ENCODE data around the gene ANK3. TPM values are rescaled to one million over a fixed set of nuclear protein-coding genes. Genes with fewer than 3 reads are reported as not detected.
A peak's percentile ranks its signal among the peaks of the same experiment; 100 is the strongest.

Gene ANK3
- total and polyA plus RNA-seq, 2 donors (not counting 3 experiments of a cell fraction or from before 2014, with no cell fraction given), result 0.88 to 8.5 TPM

GRCh38 chr10:60367431-60367830, 22.2 kb downstream of the ANK3 start:
- no peaks in the 10 kb centered on the region for H3K79me2 ChIP-seq (ENCODE audit: control insufficient read depth, insufficient read depth, low read length)
- no peaks in the 10 kb centered on the region for H4K20me1 ChIP-seq (replicated peaks; ENCODE audit: control insufficient read depth, extremely low read depth, insufficient read depth, low read length)
- intact Hi-C loops (cut with micrococcal nuclease) (no loop called here), dilution Hi-C loops (cut with MboI; ENCODE audit: extremely low pct_ligation_motif_present, low sequenced_read_pairs) (no loop called here)
- no peaks in the 10 kb centered on the region for H3K4me1 ChIP-seq (ENCODE audit: control insufficient read depth, extremely low read depth, insufficient read depth, low read length)
- peak overlapping the region; percentile 21 for H2AFZ ChIP-seq (ENCODE audit: low read depth, low read length)
- TF ChIP-seq EZH2 (IDR thresholded peaks at IDR 0.05; ENCODE audit: borderline replicate concordance, low read depth, low read length, severe bottlenecking), result no peak
- TF ChIP-seq POLR2AphosphoS5 (IDR thresholded peaks at IDR 0.05; ENCODE audit: insufficient read depth, low read depth, low read length), result no peak
- no peak for TF ChIP-seq MYC (IDR thresholded peaks at IDR 0.05; ENCODE audit: low read depth, low read length)
- TF ChIP-seq GATA2 (IDR thresholded peaks at IDR 0.05; ENCODE audit: insufficient read depth, insufficient read length, low read depth, low read length), result no peak
- no peak for TF ChIP-seq POLR2A (IDR thresholded peaks at IDR 0.05; ENCODE audit: low read depth, low read length)
- TF ChIP-seq JUN (IDR thresholded peaks at IDR 0.05; ENCODE audit: borderline replicate concordance, insufficient read depth, insufficient read length, low read depth), result no peak
- TF ChIP-seq MAX (IDR thresholded peaks at IDR 0.05; ENCODE audit: insufficient read depth, insufficient read length), result no peak
- TF ChIP-seq, protein P1, sequence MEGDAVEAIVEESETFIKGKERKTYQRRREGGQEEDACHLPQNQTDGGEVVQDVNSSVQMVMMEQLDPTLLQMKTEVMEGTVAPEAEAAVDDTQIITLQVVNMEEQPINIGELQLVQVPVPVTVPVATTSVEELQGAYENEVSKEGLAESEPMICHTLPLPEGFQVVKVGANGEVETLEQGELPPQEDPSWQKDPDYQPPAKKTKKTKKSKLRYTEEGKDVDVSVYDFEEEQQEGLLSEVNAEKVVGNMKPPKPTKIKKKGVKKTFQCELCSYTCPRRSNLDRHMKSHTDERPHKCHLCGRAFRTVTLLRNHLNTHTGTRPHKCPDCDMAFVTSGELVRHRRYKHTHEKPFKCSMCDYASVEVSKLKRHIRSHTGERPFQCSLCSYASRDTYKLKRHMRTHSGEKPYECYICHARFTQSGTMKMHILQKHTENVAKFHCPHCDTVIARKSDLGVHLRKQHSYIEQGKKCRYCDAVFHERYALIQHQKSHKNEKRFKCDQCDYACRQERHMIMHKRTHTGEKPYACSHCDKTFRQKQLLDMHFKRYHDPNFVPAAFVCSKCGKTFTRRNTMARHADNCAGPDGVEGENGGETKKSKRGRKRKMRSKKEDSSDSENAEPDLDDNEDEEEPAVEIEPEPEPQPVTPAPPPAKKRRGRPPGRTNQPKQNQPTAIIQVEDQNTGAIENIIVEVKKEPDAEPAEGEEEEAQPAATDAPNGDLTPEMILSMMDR (IDR thresholded peaks at IDR 0.05; ENCODE audit: extremely low read depth in 1 of 2, insufficient read depth in 1 of 2, low read depth in 1 of 2, low read length in 2 of 2), result no peak
- TF ChIP-seq FOS (IDR thresholded peaks at IDR 0.05; ENCODE audit: borderline replicate concordance, insufficient read depth, low read length), result no peak
- no peak overlapping the region for H3K4me3 ChIP-seq (replicated peaks in 1 of 3; ENCODE audit: insufficient read depth in 1 of 3, low read depth in 1 of 3, low read length in 3 of 3)
- FAIRE-seq (no peak), DNase-seq (ENCODE audit: low read depth, low spot score) (no peak)
- H3K9ac ChIP-seq (replicated peaks; ENCODE audit: extremely low read depth, insufficient read depth, low read length), result no peak overlapping the region
- H3K36me3 ChIP-seq (ENCODE audit: control insufficient read depth in 2 of 2, extremely low read depth in 1 of 2, insufficient read depth in 2 of 2, low read length in 2 of 2), result no peaks in the 10 kb centered on the region
- no peaks in the 10 kb centered on the region for H3K9me1 ChIP-seq (replicated peaks; ENCODE audit: control insufficient read depth, extremely low read depth, insufficient read depth, low read length)
- ChIA-PET POLR2A (no interaction called here), CTCF (interaction anchor here (1.3 kb wide), 1 partner anchor 159 kb away, joined by 3 read pairs; no protein-coding TSS in a partner anchor)
- no peaks in the 10 kb centered on the region for H3K27me3 ChIP-seq (ENCODE audit: control insufficient read depth in 2 of 2, insufficient read depth in 2 of 2, low read length in 2 of 2)
- no peak overlapping the region for H3K4me2 ChIP-seq (ENCODE audit: insufficient read depth, low read length)
- no peak overlapping the region for H3K27ac ChIP-seq (ENCODE audit: insufficient read depth, low read depth, low read length)
- no peaks in the 10 kb centered on the region for H3K9me3 ChIP-seq (replicated peaks; ENCODE audit: control insufficient read depth, insufficient read depth, low read length)
- BruUV-seq (replicated peaks), result no TSS peak
